H1 (cell line): ENCODE measurements around the gene HADHB. TPM values are rescaled to one million over a fixed set of nuclear protein-coding genes. Genes with fewer than 3 reads are reported as not detected.

Experiments
- CHD1 ChIP-seq: IDR thresholded peaks from 2 replicates; pipeline ENCODE4 v1.6.1; 2012; ENCODE audit warnings: low read depth, low read length, improper control_type of control experiment
- CHD2 ChIP-seq: IDR thresholded peaks from 2 replicates; pipeline ENCODE4 v1.6.1; 2012; ENCODE audit warnings: low read length, improper control_type of control experiment
- EGR1 ChIP-seq: IDR thresholded peaks from 2 replicates; pipeline ENCODE4 v1.6.1; 2011; ENCODE audit warnings: low read depth, low read length, borderline replicate concordance
- KDM4A ChIP-seq: IDR thresholded peaks from one replicate; pipeline ENCODE4 v1.7.1; 2012; ENCODE audit warnings: low read depth, mild to moderate bottlenecking, moderate library complexity, low read length, inconsistent platforms; ENCODE audit not compliant: severe bottlenecking
- RNF2 ChIP-seq: fragments of 200-900, 300-1000 bp; sonication (generic); IDR thresholded peaks from 2 replicates; pipeline ENCODE4 v1.7.1; 2016; ENCODE audit warnings: borderline replicate concordance, low read depth, mild to moderate bottlenecking, antibody characterized with exemption, low read length; ENCODE audit not compliant: poor library complexity, severe bottlenecking; ENCODE audit errors: missing control alignments
- TCF12 ChIP-seq: IDR thresholded peaks from 2 replicates; pipeline ENCODE4 v1.6.1; 2011; ENCODE audit warnings: low read depth, mild to moderate bottlenecking, low read length
- TEAD4 ChIP-seq: IDR thresholded peaks from 2 replicates; pipeline ENCODE4 v1.6.1; 2012; ENCODE audit warnings: low read depth, low read length, inconsistent platforms, mixed read lengths
- polyA plus RNA-seq, 7 experiments: library from polyadenylated mRNA; depleted of rRNA in 3 of 7; stranded (reverse) in 5 of 7; unstranded in 2 of 7; fragments of >200 nt in 5 of 7; fragments of 200-250 nt in 2 of 7; gene quantifications; 1 replicate in 5 of 7; 2 replicates in 1 of 7; 4 replicates in 1 of 7; pipeline versions ENCODE4 v1.2.1 to v1.2.3, GENCODE V29; 2011 to 2013; ENCODE audit warnings: missing spikeins in 2 of 7, mixed read lengths in 2 of 7
- total RNA-seq: library from RNA; stranded (reverse); fragmentation: NEBNext Ultra II Directional; extraction: Animal tissue kit (Norgen Biotek cat#: 25700); gene quantifications from 2 replicates; pipeline ENCODE4 v1.2.1, GENCODE V29; 2021

HADHB gene
- total and polyA plus RNA-seq, 2 of the 8 experiments (the other 6 are each of a cell fraction or from before 2014, with no cell fraction given), result 47.7 to 52.3 TPM

DNA sequence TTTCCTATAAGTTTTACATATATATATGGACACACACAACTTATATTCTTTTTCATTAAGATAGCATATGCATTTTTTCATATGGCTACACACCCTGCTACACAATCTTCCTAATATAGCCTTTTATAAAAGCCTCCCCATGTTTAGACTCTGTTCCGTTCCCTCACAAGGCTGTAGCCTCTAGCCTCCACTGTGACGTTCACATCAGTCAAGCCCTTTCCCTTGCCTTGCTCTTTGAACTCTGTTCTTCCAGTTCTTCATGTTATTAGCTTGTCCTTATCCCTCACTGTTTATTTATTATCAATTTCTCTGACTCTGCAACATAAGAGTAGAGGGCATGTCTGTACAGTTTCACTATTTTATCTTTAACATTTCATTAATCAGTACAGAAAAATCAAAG, 38.9 kb downstream of the HADHB start (continued):
- TF ChIP-seq RNF2 (no peak), KDM4A (no peak), TEAD4 (no peak), TCF12 (no peak), CHD1 (no peak), EGR1 (no peak), CHD2 (no peak)
- TF ChIP-seq, all 59 proteins: peak for 0
